A673 (cell line): ENCODE results near the gene BDKRB1. TPM values are rescaled to one million over a fixed set of nuclear protein-coding genes. Genes with fewer than 3 reads are reported as not detected.

Experiments used
- BruUV-seq: library from RNA; stranded (reverse); fragments of 400-500 nt; replicated peaks from 2 replicates; lab custom pipeline; 2021; lab: Mats Ljungman, UMichigan
- CTCF ChIA-PET: fragments of 300-600 bp; sonication (Branson Sonifier 250); formaldehyde crosslinking; loops from one replicate; lab custom pipeline; 2022; ENCODE audit warnings: antibody characterized with exemption; lab: Charles Lee
- POLR2A ChIA-PET: fragments of 300-600 bp; sonication (Branson Sonifier 250); formaldehyde crosslinking; loops from one replicate; lab custom pipeline; 2022; ENCODE audit warnings: antibody characterized with exemption; ENCODE audit not compliant: low non-redundant PET; lab: Charles Lee
- DNase-seq: peaks from one replicate; pipeline ENCODE4 v3.0.0-alpha.2; 2015; ENCODE audit warnings: low spot score
- H3K27ac ChIP-seq: fragments of 200-600 bp; sonication (generic); 2 replicates; pipeline ENCODE4 v1.5.1; 2016; ENCODE audit warnings: mixed run types, low read depth, mild to moderate bottlenecking, mixed read lengths, antibody characterized with exemption, low read length; ENCODE audit not compliant: poor library complexity, severe bottlenecking
- H3K27me3 ChIP-seq: fragments of 200-600 bp; sonication (generic); replicated peaks from 2 replicates; pipeline ENCODE4 v1.6.1; 2017; ENCODE audit warnings: mixed run types, low read depth, mild to moderate bottlenecking, mixed read lengths, antibody characterized with exemption, low read length; ENCODE audit not compliant: insufficient read depth, poor library complexity
- H3K36me3 ChIP-seq: fragments of 200-600 bp; sonication (generic); 2 replicates; pipeline ENCODE4 v1.6.1; 2016; ENCODE audit warnings: mixed run types, mild to moderate bottlenecking, mixed read lengths, antibody characterized with exemption, low read length; ENCODE audit not compliant: insufficient read depth, poor library complexity, severe bottlenecking
- H3K4me1 ChIP-seq: fragments of 200-600 bp; sonication (generic); 2 replicates; pipeline ENCODE4 v1.6.1; 2017; ENCODE audit warnings: mixed run types, mild to moderate bottlenecking, mixed read lengths, antibody characterized with exemption, low read length; ENCODE audit not compliant: insufficient read depth, poor library complexity, severe bottlenecking
- H3K4me3 ChIP-seq: fragments of 200-600 bp; sonication (generic); 2 replicates; pipeline ENCODE4 v1.5.1; 2016; ENCODE audit warnings: low read depth, mixed run types, mild to moderate bottlenecking, mixed read lengths, low read length; ENCODE audit not compliant: poor library complexity, severe bottlenecking
- H3K9me3 ChIP-seq: fragments of 200-600 bp; sonication (generic); 2 replicates; pipeline ENCODE4 v1.6.1; 2016; ENCODE audit warnings: mixed run types, low read depth, mild to moderate bottlenecking, mixed read lengths, antibody characterized with exemption, low read length; ENCODE audit not compliant: poor library complexity, severe bottlenecking
- EZH2 ChIP-seq: fragments of 200-600 bp; sonication (generic); IDR thresholded peaks from 2 replicates; pipeline ENCODE4 v1.6.1; 2017; ENCODE audit warnings: borderline replicate concordance, low read depth, mild to moderate bottlenecking, mixed read lengths, antibody characterized with exemption, low read length; ENCODE audit not compliant: poor library complexity, severe bottlenecking
- intact Hi-C: fragments of 100-400 bp; cut with micrococcal nuclease; formaldehyde crosslinking; loops from one replicate; pipeline ENCODE4 v1.10.0; 2022; ENCODE audit not compliant: unreplicated experiment
- total RNA-seq: library from RNA; stranded (reverse); gene quantifications from 2 replicates; pipeline ENCODE4 v1.2.3, GENCODE V29; 2021
- TF ChIP-seq, protein P1 (sequence below): fragments of 300-800, 200-600 bp; sonication (generic); conservative IDR thresholded peaks from 2 replicates; pipeline ENCODE4 v1.5.1; 2017; ENCODE audit warnings: low read depth, mild to moderate bottlenecking, antibody characterized with exemption, low read length, moderate library complexity, mixed read lengths

The BDKRB1 gene
- total RNA-seq, 1 experiment from 2014 or later: not detected

DNA sequence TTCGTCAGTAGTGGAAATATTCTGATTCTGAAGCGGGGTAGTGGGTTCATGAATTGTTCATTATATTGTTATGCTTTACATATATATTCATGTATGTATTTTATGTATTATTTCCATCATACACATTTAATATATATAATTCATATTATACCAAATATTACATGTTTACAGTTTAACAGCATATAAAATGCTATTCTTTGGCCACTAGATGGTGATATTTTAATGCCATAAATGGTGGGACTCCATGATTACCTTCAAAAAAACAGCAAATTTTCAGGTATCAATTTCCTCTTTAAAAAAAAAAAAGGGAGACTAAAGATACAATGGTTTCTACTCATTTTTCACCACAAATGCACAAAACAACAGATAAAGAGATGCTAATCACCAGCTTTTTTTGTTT, 41.0 kb downstream of the BDKRB1 start:
- TF ChIP-seq, protein P1, sequence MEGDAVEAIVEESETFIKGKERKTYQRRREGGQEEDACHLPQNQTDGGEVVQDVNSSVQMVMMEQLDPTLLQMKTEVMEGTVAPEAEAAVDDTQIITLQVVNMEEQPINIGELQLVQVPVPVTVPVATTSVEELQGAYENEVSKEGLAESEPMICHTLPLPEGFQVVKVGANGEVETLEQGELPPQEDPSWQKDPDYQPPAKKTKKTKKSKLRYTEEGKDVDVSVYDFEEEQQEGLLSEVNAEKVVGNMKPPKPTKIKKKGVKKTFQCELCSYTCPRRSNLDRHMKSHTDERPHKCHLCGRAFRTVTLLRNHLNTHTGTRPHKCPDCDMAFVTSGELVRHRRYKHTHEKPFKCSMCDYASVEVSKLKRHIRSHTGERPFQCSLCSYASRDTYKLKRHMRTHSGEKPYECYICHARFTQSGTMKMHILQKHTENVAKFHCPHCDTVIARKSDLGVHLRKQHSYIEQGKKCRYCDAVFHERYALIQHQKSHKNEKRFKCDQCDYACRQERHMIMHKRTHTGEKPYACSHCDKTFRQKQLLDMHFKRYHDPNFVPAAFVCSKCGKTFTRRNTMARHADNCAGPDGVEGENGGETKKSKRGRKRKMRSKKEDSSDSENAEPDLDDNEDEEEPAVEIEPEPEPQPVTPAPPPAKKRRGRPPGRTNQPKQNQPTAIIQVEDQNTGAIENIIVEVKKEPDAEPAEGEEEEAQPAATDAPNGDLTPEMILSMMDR: peak; percentile 64
- TF ChIP-seq EZH2: no peak
- H3K36me3 ChIP-seq: no peaks in the 10 kb centered on the region
- ChIA-PET POLR2A (no interaction called here), CTCF (no interaction called here)
- no peak overlapping the region for H3K27ac ChIP-seq
- no TSS peak for BruUV-seq
- H3K27me3 ChIP-seq: no peaks in the 10 kb centered on the region
- H3K4me1 ChIP-seq: no peaks in the 10 kb centered on the region
- DNase-seq: peak; percentile 49
- H3K4me3 ChIP-seq: no peak overlapping the region
- H3K9me3 ChIP-seq: no peaks in the 10 kb centered on the region
- intact Hi-C loops: loop anchor here (1.0 kb wide), 1 partner anchor 127 kb away; no protein-coding TSS in a partner anchor

DNA sequence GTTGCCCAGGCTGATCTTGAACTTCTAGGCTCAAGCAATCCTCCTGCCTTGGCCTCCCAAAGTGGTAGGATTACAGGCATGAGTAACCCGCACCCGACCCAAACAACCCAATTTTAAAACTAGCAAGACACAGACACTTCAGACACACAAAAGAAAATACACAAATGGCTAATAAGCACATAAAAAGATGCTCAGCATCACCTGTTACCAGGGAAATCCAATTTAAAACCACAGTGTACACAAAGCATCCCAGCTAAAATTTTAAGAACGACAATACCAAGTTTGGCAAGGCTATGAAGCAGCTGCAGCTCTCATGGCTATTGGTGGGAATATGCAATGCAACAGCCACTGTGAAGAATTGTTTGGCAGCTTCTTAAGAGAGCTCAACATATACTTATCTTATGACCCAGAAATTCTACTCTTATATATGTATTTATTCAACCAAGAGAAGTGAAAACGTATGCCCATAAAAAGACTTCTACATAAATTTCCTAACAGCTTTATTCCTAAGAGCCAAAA, 42.0 kb downstream of the BDKRB1 start:
- Histone ChIP-seq H3K4me1 (no peaks in the 10 kb centered on the region), H3K27me3 (no peaks in the 10 kb centered on the region), H3K36me3 (no peaks in the 10 kb centered on the region), H3K27ac (no peak overlapping the region), H3K4me3 (no peak overlapping the region), H3K9me3 (no peaks in the 10 kb centered on the region)
- DNase-seq: no peak
- POLR2A ChIA-PET: no interaction called here
- no TSS peak for BruUV-seq
- intact Hi-C loops: loop anchor here (1.0 kb wide), 1 partner anchor 126 kb away; no protein-coding TSS in a partner anchor
- no peak for TF ChIP-seq EZH2
- TF ChIP-seq, protein P1: no peak
- CTCF ChIA-PET: no interaction called here

DNA sequence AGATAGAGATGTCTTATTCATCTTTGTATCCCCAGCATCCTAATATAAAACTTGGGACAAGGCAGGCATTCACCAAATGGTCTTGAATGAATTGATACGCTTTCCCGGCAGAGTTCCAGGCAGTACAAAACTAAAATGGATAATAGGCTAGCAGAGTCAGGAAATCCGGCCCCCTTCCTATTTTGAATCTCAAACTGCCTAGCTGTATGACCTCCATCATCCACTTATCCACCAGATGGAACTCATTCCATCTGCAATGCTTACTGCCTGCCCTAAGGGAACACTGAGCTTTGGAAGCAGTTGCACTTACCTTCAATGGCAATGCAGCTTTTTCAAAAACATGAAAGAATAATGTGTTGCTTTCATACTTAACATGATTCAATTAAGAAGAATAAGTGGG, 43.4 kb downstream of the BDKRB1 start:
- ChIA-PET POLR2A (no interaction called here), CTCF (no interaction called here)
- Histone ChIP-seq H3K9me3 (no peaks in the 10 kb centered on the region), H3K36me3 (no peaks in the 10 kb centered on the region), H3K4me3 (no peak overlapping the region), H3K27me3 (no peaks in the 10 kb centered on the region), H3K4me1 (no peaks in the 10 kb centered on the region), H3K27ac (no peak overlapping the region)
- intact Hi-C loops: no loop called here
- no peak for TF ChIP-seq EZH2
- TF ChIP-seq, protein P1: no peak
- no peak for DNase-seq
- no TSS peak for BruUV-seq
